ENCODE data around the gene PRELID3B.

GRCh38 chr20:59071216-59071615 lies 28.6 kb upstream of the PRELID3B start:
- TF ChIP-seq CTCF (conservative IDR thresholded peaks at IDR 0.05; ENCODE audit: low read length) (no peak), EZH2phosphoT487 (IDR thresholded peaks at IDR 0.05; ENCODE audit: borderline replicate concordance) (no peak)

All from Loucy (cell line).